HepG2 (cell line): Measurements from ENCODE around the gene RUBCNL. TPM values are rescaled to one million over a fixed set of nuclear protein-coding genes. Genes with fewer than 3 reads are reported as not detected.

Experiments used
- ATAC-seq: fragments of 200-7000 bp; cut with Tn5 transposase; 3 replicates; pipeline ENCODE4 v1.9.1; 2020; ENCODE audit warnings: mild to moderate bottlenecking, moderate library complexity
- BruUV-seq: library from RNA; stranded (reverse); fragments of 400-500 nt; replicated peaks from 2 replicates; lab custom pipeline; 2021; lab: Mats Ljungman, UMichigan
- CTCF ChIA-PET: fragments of 300-600 bp; formaldehyde crosslinking; extraction: SDS; loops from one replicate; lab custom pipeline; 2021; ENCODE audit warnings: low total read pairs, inconsistent platforms, low intra/inter-chr PET ratio; lab: Yijun Ruan, JAX
- POLR2A ChIA-PET: fragments of 350-600 bp; sonication (Branson Sonifier 250); formaldehyde crosslinking; loops from one replicate; lab custom pipeline; 2020; ENCODE audit warnings: antibody characterized with exemption, inconsistent platforms; lab: Yijun Ruan, JAX
- DNase-seq: peaks from one replicate; pipeline ENCODE4 v3.0.0-alpha.2; 2015; ENCODE audit warnings: low spot score
- FAIRE-seq: peaks from 3 replicates; lab custom pipeline; 2011; peaks lifted over from hg19 to GRCh38; lab: Jason Lieb, UNC
- H2AFZ ChIP-seq: one replicate; pipeline ENCODE4 v1.6.1; 2011; ENCODE audit warnings: low read length, inconsistent platforms
- H3K27ac ChIP-seq: fragments of 300-600 bp; 3 replicates; pipeline ENCODE4 v1.8.0; 2011; ENCODE audit warnings: mixed run types, mild to moderate bottlenecking, mixed read lengths, low read length, inconsistent platforms; ENCODE audit not compliant: insufficient read depth; ENCODE audit errors: extremely low read length
- H3K27me3 ChIP-seq, 2 experiments: fragments of 200-600 bp in 1 of 2; 2 replicates in 1 of 2; 3 replicates in 1 of 2; pipeline versions ENCODE4 v1.6.0 to v1.8.0; 2011; ENCODE audit warnings: low read length in 2 of 2, mild to moderate bottlenecking in 2 of 2, moderate library complexity in 2 of 2, inconsistent platforms in 1 of 2; ENCODE audit not compliant: insufficient read depth in 2 of 2, control insufficient read depth in 1 of 2
- H3K36me3 ChIP-seq, 2 experiments: fragments of 200-600 bp in 1 of 2; replicated peaks in 1 of 2; 2 replicates in 1 of 2; 3 replicates in 1 of 2; pipeline versions ENCODE4 v1.5.1 to v1.8.0; 2011; ENCODE audit warnings: low read length in 2 of 2, inconsistent platforms in 1 of 2; ENCODE audit not compliant: insufficient read depth in 2 of 2, control insufficient read depth in 1 of 2
- H3K4me1 ChIP-seq: 2 replicates; pipeline ENCODE4 v1.5.1; 2012; ENCODE audit warnings: low read length, inconsistent platforms; ENCODE audit not compliant: insufficient read depth
- H3K4me2 ChIP-seq: 2 replicates; pipeline ENCODE4 v1.6.0; 2011; ENCODE audit warnings: low read depth, low read length, inconsistent platforms
- H3K4me3 ChIP-seq, 3 experiments: fragments of 200-600 bp in 1 of 3; sonication (generic), shearing (Covaris generic) in 1 of 3; replicated peaks in 1 of 3; 2 replicates each; pipeline ENCODE4 v1.5.1; 2011 to 2016; ENCODE audit warnings: low read length in 3 of 3, inconsistent platforms in 2 of 3, low read depth in 2 of 3, mild to moderate bottlenecking in 2 of 3, control low read depth in 1 of 3, mixed read lengths in 1 of 3; ENCODE audit not compliant: insufficient read depth in 1 of 3
- H3K79me2 ChIP-seq: one replicate; pipeline ENCODE4 v1.6.1; 2011; ENCODE audit warnings: low read length, inconsistent platforms; ENCODE audit not compliant: insufficient read depth
- H3K9ac ChIP-seq: 2 replicates; pipeline ENCODE4 v1.6.0; 2011; ENCODE audit warnings: mild to moderate bottlenecking, low read depth, low read length, inconsistent platforms; ENCODE audit not compliant: insufficient read depth
- H3K9me3 ChIP-seq: 2 replicates; pipeline ENCODE4 v1.5.1; 2012; ENCODE audit warnings: mild to moderate bottlenecking, low read length
- H4K20me1 ChIP-seq: 2 replicates; pipeline ENCODE4 v1.6.0; 2011; ENCODE audit warnings: inconsistent platforms, mild to moderate bottlenecking, low read length, moderate library complexity; ENCODE audit not compliant: insufficient read depth
- ATAD3A ChIP-seq: sonication (generic); formaldehyde crosslinking; IDR thresholded peaks from 2 replicates; pipeline ENCODE4 v1.4.0; 2020; ENCODE audit warnings: missing genetic modification reagents
- IKZF1 ChIP-seq: fragments of 450-650 bp; IDR thresholded peaks from 2 replicates; pipeline ENCODE4 v1.7.1; 2016
- KDM3A ChIP-seq: IDR thresholded peaks from 2 replicates; pipeline ENCODE4 v1.6.1; 2018; ENCODE audit warnings: low read depth, missing compliant biosample characterization
- SCMH1 ChIP-seq: sonication (generic); formaldehyde crosslinking; IDR thresholded peaks from 2 replicates; pipeline ENCODE4 v1.9.0; 2021; ENCODE audit warnings: missing genetic modification reagents, mild to moderate bottlenecking, borderline replicate concordance
- ZNF17 ChIP-seq: sonication (generic); formaldehyde crosslinking; IDR thresholded peaks from 2 replicates; pipeline ENCODE4 v1.5.0; 2020; ENCODE audit warnings: mild to moderate bottlenecking, missing genetic modification reagents
- ZNF788 ChIP-seq: sonication (generic); formaldehyde crosslinking; IDR thresholded peaks from 2 replicates; pipeline ENCODE4 v1.5.0; 2020; ENCODE audit warnings: mild to moderate bottlenecking, missing genetic modification reagents, borderline replicate concordance
- WGBS: methylation state at CpG from one replicate; pipeline ENCODE4 v1.1.6; 2017; ENCODE audit warnings: low lambda C conversion rate; 5-methylcytosine and 5-hydroxymethylcytosine counted together
- in situ Hi-C: cut with HindIII; loops from 2 replicates; pipeline ENCODE4 v1.10.0; 2017; ENCODE audit warnings: low pct_unique_long_range_greater_than_20kb; ENCODE audit not compliant: extremely low pct_ligation_motif_present
- intact Hi-C: fragments of 100-400 bp; cut with micrococcal nuclease; formaldehyde crosslinking; loops from one replicate; pipeline ENCODE4 v1.10.0; 2022; ENCODE audit not compliant: unreplicated experiment
- polyA plus RNA-seq, 8 experiments: library from polyadenylated mRNA; depleted of rRNA in 3 of 8; stranded (reverse) in 7 of 8; unstranded in 1 of 8; fragments of >200 nt; fragmentation: Illumina TruSeq in 4 of 8; extraction: Trizol in 4 of 8; gene quantifications; 2 replicates each; pipeline versions ENCODE4 v1.2.1 to v1.2.3, GENCODE V29; 2011 to 2016; ENCODE audit warnings: low read depth in 4 of 8, missing spikeins in 1 of 8, mixed read lengths in 1 of 8; ENCODE audit not compliant: insufficient read depth in 1 of 8
- total RNA-seq, 5 experiments: library from RNA; depleted of rRNA; stranded (reverse); fragments of >200 nt; fragmentation: Illumina TruSeq; extraction: Trizol; gene quantifications; 2 replicates each; pipeline ENCODE4 v1.2.3, GENCODE V29; 2016; ENCODE audit warnings: low read depth in 1 of 5
- TF ChIP-seq, protein P1 (sequence below): sonication (generic); formaldehyde crosslinking; IDR thresholded peaks from one replicate; pipeline ENCODE4 v1.5.1; 2020; ENCODE audit warnings: mild to moderate bottlenecking, missing genetic modification reagents; ENCODE audit errors: not compliant biosample characterization

The RUBCNL gene
- total and polyA plus RNA-seq, 2 of the 13 experiments (the other 11 are each of a cell fraction or from before 2014, with no cell fraction given): not detected

DNA sequence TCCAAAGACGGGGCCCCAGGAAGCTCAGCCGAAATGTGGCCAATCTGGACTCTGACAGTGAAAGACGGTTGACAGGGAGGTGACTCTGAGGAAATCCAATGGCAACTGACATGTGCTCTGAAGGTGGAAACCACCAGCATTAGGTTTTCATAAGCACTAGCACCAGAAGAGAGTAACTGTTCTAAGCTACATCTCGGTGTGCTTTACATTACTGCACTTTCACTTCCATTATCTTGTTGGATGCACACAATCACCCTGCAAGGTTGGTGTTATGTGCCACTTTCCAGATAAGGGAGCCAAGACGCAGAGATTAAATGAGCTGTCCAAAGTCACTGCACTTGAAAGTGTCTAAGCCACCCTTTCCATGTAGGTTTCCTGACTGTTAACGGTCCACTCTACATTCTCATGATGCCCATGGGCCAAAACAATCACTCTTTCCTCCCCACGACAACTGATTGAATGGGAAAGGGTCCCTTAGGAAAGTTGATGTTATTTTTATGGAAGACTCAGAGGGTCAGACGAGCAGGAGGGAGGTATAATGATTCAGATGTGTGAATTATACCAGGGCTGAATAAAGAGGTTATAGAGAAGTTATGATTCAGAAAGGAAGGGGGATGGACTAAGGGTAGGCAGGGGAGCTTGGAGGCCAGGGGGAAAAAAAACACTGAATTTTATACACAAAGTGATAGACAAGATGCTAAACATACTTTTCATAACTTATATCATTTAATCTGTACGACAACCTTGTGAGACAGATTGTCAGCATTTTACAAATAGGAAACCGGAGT lies 52.8 kb downstream of the RUBCNL start:
- intact Hi-C loops (no loop called here), in situ Hi-C loops (no loop called here)
- Histone ChIP-seq H2AFZ (no peak overlapping the region), H3K36me3 (no peaks in the 10 kb centered on the region), H3K9ac (no peak overlapping the region), H3K27me3 (peaks cover 0 to 15% of the 10 kb centered on the region in 2 experiments; a peak in 2 of 5 replicates), H3K9me3 (no peaks in the 10 kb centered on the region), H3K4me1 (no peaks in the 10 kb centered on the region), H3K27ac (no peak overlapping the region), H3K79me2 (no peaks in the 10 kb centered on the region), H4K20me1 (no peaks in the 10 kb centered on the region), H3K4me3 (no peak overlapping the region), H3K4me2 (no peak overlapping the region)
- TF ChIP-seq SCMH1 (CRISPR knock-in tag) (no peak), ZNF788 (CRISPR knock-in tag) (no peak), IKZF1 (no peak), ATAD3A (CRISPR knock-in tag) (no peak), ZNF17 (no peak), KDM3A (CRISPR knock-in tag) (no peak)
- TF ChIP-seq, protein P1, sequence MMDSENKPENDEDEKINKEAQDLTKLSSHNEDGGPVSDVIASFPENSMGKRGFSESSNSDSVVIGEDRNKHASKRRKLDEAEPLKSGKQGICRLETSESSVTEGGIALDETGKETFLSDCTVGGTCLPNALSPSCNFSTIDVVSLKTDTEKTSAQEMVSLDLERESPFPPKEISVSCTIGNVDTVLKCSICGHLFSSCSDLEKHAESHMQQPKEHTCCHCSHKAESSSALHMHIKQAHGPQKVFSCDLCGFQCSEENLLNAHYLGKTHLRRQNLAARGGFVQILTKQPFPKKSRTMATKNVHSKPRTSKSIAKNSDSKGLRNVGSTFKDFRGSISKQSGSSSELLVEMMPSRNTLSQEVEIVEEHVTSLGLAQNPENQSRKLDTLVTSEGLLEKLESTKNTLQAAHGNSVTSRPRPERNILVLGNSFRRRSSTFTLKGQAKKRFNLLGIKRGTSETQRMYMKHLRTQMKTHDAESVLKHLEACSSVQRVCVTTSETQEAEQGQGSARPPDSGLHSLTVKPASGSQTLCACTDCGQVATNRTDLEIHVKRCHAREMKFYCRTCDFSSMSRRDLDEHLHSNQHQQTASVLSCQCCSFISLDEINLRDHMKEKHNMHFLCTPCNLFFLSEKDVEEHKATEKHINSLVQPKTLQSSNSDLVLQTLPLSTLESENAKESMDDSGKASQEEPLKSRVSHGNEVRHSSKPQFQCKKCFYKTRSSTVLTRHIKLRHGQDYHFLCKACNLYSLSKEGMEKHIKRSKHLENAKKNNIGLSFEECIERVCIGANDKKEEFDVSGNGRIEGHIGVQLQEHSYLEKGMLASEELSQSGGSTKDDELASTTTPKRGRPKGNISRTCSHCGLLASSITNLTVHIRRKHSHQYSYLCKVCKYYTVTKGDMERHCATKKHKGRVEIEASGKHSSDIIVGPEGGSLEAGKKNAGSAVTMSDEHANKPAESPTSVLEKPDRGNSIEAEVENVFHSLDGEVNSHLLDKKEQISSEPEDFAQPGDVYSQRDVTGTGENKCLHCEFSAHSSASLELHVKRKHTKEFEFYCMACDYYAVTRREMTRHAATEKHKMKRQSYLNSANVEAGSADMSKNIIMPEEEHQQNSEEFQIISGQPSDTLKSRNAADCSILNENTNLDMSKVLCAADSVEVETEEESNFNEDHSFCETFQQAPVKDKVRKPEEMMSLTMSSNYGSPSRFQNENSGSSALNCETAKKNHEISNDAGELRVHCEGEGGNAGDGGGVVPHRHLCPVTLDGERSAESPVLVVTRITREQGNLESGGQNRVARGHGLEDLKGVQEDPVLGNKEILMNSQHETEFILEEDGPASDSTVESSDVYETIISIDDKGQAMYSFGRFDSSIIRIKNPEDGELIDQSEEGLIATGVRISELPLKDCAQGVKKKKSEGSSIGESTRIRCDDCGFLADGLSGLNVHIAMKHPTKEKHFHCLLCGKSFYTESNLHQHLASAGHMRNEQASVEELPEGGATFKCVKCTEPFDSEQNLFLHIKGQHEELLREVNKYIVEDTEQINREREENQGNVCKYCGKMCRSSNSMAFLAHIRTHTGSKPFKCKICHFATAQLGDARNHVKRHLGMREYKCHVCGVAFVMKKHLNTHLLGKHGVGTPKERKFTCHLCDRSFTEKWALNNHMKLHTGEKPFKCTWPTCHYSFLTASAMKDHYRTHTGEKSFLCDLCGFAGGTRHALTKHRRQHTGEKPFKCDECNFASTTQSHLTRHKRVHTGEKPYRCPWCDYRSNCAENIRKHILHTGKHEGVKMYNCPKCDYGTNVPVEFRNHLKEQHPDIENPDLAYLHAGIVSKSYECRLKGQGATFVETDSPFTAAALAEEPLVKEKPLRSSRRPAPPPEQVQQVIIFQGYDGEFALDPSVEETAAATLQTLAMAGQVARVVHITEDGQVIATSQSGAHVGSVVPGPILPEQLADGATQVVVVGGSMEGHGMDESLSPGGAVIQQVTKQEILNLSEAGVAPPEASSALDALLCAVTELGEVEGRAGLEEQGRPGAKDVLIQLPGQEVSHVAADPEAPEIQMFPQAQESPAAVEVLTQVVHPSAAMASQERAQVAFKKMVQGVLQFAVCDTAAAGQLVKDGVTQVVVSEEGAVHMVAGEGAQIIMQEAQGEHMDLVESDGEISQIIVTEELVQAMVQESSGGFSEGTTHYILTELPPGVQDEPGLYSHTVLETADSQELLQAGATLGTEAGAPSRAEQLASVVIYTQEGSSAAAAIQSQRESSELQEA (CRISPR knock-in tag): no peak
- no peak for ATAC-seq
- CTCF ChIA-PET: no interaction called here
- DNase-seq: no peak
- no TSS peak for BruUV-seq
- POLR2A ChIA-PET: no interaction called here
- FAIRE-seq: no peak
- WGBS: 1% methylated on average over 9 of the region's 10 CpGs
